Parathyroid adenoma (tissue), 2 donors: ENCODE data around the gene VGF.
"Not testable (repeated sequence)": the region's sequence is repeated elsewhere in the genome, so short reads cannot be mapped to it uniquely, and the experiment has no call there.

ENCODE experiments used
- H2AFZ ChIP-seq: fragments of 300-600 bp; sonication (generic); one replicate; pipeline ENCODE4 v1.7.0; 2017; ENCODE audit warnings: antibody characterized with exemption, mild to moderate bottlenecking
- H3K27ac ChIP-seq: fragments of 300-600 bp; sonication (generic); one replicate; pipeline ENCODE4 v1.7.0; 2017
- H3K27me3 ChIP-seq: fragments of 300-600 bp; sonication (generic); one replicate; pipeline ENCODE4 v1.7.0; 2017; ENCODE audit warnings: low read length; ENCODE audit not compliant: control insufficient read depth, insufficient read depth
- H3K36me3 ChIP-seq: fragments of 300-600 bp; sonication (generic); one replicate; pipeline ENCODE4 v1.7.0; 2017; ENCODE audit warnings: low read length; ENCODE audit not compliant: control insufficient read depth, insufficient read depth
- H3K4me1 ChIP-seq: fragments of 300-600 bp; sonication (generic); one replicate; pipeline ENCODE4 v1.7.0; 2017; ENCODE audit warnings: control low read depth
- H3K4me2 ChIP-seq: fragments of 300-600 bp; sonication (generic); one replicate; pipeline ENCODE4 v1.7.0; 2017; ENCODE audit warnings: low read length
- H3K4me3 ChIP-seq: fragments of 300-600 bp; sonication (generic); one replicate; pipeline ENCODE4 v1.7.0; 2017; ENCODE audit warnings: low read depth, low read length
- H3K79me2 ChIP-seq: fragments of 300-600 bp; sonication (generic); one replicate; pipeline ENCODE4 v1.7.0; 2017; ENCODE audit warnings: control low read depth
- H3K9ac ChIP-seq: fragments of 300-600 bp; sonication (generic); one replicate; pipeline ENCODE4 v1.7.0; 2017; ENCODE audit warnings: mild to moderate bottlenecking
- H3K9me3 ChIP-seq: fragments of 300-600 bp; sonication (generic); one replicate; pipeline ENCODE4 v1.7.0; 2017; ENCODE audit warnings: low read length; ENCODE audit not compliant: control insufficient read depth
- TF ChIP-seq, protein P1 (sequence below): fragments of 300-600 bp; sonication (generic); IDR thresholded peaks from one replicate; pipeline ENCODE4 v1.7.0; 2017; ENCODE audit warnings: antibody characterized with exemption, mild to moderate bottlenecking
- donor health status: primary hyperparathyroidism.

VGF gene

DNA sequence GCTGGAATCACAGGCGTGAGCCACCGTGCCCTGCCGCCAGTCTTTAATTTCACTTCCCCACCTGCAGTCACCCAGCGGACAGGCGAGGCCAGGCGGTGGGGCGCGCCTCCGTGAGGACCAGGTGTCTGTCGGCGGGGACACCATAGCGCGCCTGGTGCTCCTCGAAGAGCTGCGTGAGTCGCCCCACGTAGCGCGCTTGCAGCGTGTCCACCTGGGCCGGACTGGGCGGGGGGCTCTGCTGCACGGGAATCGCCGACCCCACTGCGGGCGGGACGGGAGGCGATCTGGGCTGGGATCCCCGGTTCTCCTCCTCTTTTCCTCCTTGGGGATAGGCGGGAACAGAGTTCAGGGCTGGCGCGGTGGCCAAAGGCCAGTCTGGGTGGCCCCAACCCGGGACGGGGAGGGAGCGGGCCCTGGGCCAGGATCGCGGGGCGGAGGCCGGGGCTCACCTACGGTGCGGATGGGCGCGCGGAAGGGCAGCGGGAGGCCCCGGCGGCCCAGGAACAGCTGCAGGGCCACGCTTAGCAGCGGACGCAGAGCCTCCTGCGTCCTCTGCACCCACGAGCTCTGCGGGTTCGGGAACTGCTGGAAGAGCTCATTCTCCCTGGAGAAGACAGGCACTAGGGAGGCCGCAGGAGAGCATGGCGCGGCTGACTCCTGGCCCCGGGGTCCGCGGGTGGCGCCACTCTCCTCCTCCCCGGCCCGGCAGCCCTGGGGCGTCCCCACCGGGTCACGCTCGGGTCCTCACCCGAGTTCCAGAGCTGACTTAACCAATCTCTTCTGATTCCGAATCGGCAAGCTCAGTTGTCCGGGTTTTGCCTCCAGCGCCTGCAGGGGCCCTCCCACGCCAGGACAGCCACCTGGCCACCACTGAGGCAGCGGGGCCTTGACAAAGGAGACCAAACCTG is 36.6 kb upstream of the VGF start:
- no peak overlapping the region for H3K27ac ChIP-seq
- TF ChIP-seq, protein P1, sequence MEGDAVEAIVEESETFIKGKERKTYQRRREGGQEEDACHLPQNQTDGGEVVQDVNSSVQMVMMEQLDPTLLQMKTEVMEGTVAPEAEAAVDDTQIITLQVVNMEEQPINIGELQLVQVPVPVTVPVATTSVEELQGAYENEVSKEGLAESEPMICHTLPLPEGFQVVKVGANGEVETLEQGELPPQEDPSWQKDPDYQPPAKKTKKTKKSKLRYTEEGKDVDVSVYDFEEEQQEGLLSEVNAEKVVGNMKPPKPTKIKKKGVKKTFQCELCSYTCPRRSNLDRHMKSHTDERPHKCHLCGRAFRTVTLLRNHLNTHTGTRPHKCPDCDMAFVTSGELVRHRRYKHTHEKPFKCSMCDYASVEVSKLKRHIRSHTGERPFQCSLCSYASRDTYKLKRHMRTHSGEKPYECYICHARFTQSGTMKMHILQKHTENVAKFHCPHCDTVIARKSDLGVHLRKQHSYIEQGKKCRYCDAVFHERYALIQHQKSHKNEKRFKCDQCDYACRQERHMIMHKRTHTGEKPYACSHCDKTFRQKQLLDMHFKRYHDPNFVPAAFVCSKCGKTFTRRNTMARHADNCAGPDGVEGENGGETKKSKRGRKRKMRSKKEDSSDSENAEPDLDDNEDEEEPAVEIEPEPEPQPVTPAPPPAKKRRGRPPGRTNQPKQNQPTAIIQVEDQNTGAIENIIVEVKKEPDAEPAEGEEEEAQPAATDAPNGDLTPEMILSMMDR, result no peak
- no peaks in the 10 kb centered on the region for H3K79me2 ChIP-seq
- no peaks in the 10 kb centered on the region for H3K9me3 ChIP-seq
- H3K4me1 ChIP-seq, result no peaks in the 10 kb centered on the region
- H3K27me3 ChIP-seq, result no peaks in the 10 kb centered on the region
- H3K4me3 ChIP-seq, result no peak overlapping the region
- no peaks in the 10 kb centered on the region for H3K36me3 ChIP-seq
- H3K4me2 ChIP-seq, result peak overlapping the region; percentile 31
- peak overlapping the region; percentile 65 for H2AFZ ChIP-seq
- no peak overlapping the region for H3K9ac ChIP-seq

DNA sequence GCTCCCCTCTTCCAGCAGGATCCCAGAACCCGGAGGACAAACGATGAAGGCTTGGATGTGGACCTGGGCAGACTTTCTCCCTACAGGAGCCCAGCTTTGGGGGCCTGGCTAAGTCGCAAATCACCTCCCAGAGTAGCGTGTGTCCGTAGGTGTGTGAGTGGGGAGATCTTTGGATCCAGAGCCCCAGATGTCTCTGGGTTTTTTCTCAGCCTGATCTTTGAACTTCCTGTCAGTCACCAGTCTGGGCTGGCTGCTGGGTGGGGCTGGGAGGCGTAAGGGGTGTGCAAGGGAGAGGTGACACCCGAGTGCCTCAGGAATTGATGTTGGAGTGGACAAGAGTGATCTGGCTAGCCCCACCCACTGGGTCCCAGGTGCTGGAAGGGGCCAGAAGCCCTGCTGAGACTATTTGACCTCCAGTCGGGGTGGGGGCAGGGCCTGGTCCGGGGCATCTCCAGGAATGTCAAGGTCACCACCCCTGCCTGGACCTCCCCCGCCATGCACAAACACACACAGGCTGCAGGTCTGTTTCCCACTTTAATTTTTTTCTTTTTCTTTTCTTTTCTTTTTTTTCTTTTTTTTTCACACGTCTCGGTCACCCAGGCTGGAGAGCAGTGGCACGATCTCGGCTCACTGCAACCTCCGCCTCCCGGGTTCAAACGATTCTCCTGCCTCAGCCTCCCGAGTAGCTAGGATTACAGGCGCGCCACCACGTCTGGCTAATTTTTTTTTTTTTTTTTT is 35.7 kb upstream of the VGF start, which contains the start of gene MOGAT3:
Gene MOGAT3, minus strand, starts transcription at position 175 of the 738 bp plus-strand sequence. CDS start 182 bp downstream, outside the sequence.
- H2AFZ ChIP-seq, result peak within 1 kb of the TSS; percentile 65
- H3K27ac ChIP-seq, result no peak within 1 kb of the TSS
- H3K27me3 ChIP-seq, result no peaks in the 10 kb centered on the region
- no peaks in the 10 kb centered on the region for H3K9me3 ChIP-seq
- H3K4me1 ChIP-seq, result no peaks in the 10 kb centered on the region
- TF ChIP-seq, protein P1, result no peak
- no peak within 1 kb of the TSS for H3K4me3 ChIP-seq
- H3K36me3 ChIP-seq, result no peaks in the 10 kb centered on the region
- no peaks in the 10 kb centered on the region for H3K79me2 ChIP-seq
- H3K4me2 ChIP-seq, result peak within 1 kb of the TSS; percentile 31
- H3K9ac ChIP-seq, result no peak within 1 kb of the TSS

GRCh38 chr7:101200504-101200861 is 35.1 kb upstream of the VGF start:
- Histone ChIP-seq H3K4me1 (no peaks in the 10 kb centered on the region), H3K9ac (no peak overlapping the region), H2AFZ (no peak overlapping the region), H3K27me3 (no peaks in the 10 kb centered on the region), H3K4me3 (no peak overlapping the region), H3K9me3 (no peaks in the 10 kb centered on the region), H3K79me2 (no peaks in the 10 kb centered on the region), H3K27ac (no peak overlapping the region), H3K4me2 (no peak overlapping the region), H3K36me3 (no peaks in the 10 kb centered on the region)
- TF ChIP-seq, protein P1, result no peak

- H3K9me3 ChIP-seq, H3K4me3 ChIP-seq, H2AFZ ChIP-seq, H3K27me3 ChIP-seq, H3K27ac ChIP-seq, H3K4me2 ChIP-seq, H3K4me1 ChIP-seq, H3K36me3 ChIP-seq, H3K9ac ChIP-seq, H3K79me2 ChIP-seq: not testable (repeated sequence)
Measured at GRCh38 chr7:101199522-101199921, 34.2 kb upstream of the VGF start.

GRCh38 chr7:101198476-101198875 is 33.1 kb upstream of the VGF start:
- Histone ChIP-seq H2AFZ (no peak overlapping the region), H3K4me2 (no peak overlapping the region)

More at GRCh38 chr7:101198476-101198875, 33.1 kb upstream of the VGF start:
- no peaks in the 10 kb centered on the region for H3K79me2 ChIP-seq
- no peaks in the 10 kb centered on the region for H3K9me3 ChIP-seq
- H3K27ac ChIP-seq, result no peak overlapping the region
- no peak overlapping the region for H3K9ac ChIP-seq
- TF ChIP-seq, protein P1, result no peak
- H3K36me3 ChIP-seq, result no peaks in the 10 kb centered on the region
- no peaks in the 10 kb centered on the region for H3K4me1 ChIP-seq
- no peak overlapping the region for H3K4me3 ChIP-seq
- no peaks in the 10 kb centered on the region for H3K27me3 ChIP-seq
